ENCODE measurements around the gene PTPRM. TPM values are rescaled to one million over a fixed set of nuclear protein-coding genes. Genes with fewer than 3 reads are reported as not detected.

Gene PTPRM
- total and polyA plus RNA-seq, 4 donors, result 61.1 to 146 (median 87.5) TPM

- 81 to 85% methylated on average over 6 of the region's 6 CpGs for WGBS, 2 donors
- TF ChIP-seq CTCF (IDR thresholded peaks at IDR 0.05; ENCODE audit: control extremely low read depth, extremely low read depth), result no peak
- H3K36me3 ChIP-seq (ENCODE audit: control insufficient read depth in 4 of 4, insufficient read depth in 4 of 4, low read length in 4 of 4), result peaks cover 0 to 2% (median 0%) of the 10 kb centered on the region in 4 donors
- H3K9ac ChIP-seq (ENCODE audit: insufficient read depth in 1 of 2, low read length in 2 of 2), result no peak overlapping the region
- H3K27ac ChIP-seq (ENCODE audit: low read depth in 1 of 2, low read length in 1 of 2), result no peak overlapping the region
- H3K27me3 ChIP-seq (ENCODE audit: control insufficient read depth in 3 of 3, insufficient read depth in 3 of 3, low read length in 2 of 3), result no peaks in the 10 kb centered on the region
- DNase-seq (no peak), ATAC-seq (ENCODE audit: insufficient read depth, low FRiP score) (no peak)
- peaks cover 0 to 3% (median 0%) of the 10 kb centered on the region in 5 donors for H3K4me1 ChIP-seq (ENCODE audit: control insufficient read depth in 5 of 5, insufficient read depth in 5 of 5, low read length in 5 of 5)
- H3K4me3 ChIP-seq, result no peak overlapping the region
- no peaks in the 10 kb centered on the region for H3K9me3 ChIP-seq (ENCODE audit: control insufficient read depth in 4 of 4, insufficient read depth in 3 of 4, low read length in 3 of 4)
Observed at GRCh38 chr18:8358033-8358765, 791.1 kb downstream of the PTPRM start.

DNA sequence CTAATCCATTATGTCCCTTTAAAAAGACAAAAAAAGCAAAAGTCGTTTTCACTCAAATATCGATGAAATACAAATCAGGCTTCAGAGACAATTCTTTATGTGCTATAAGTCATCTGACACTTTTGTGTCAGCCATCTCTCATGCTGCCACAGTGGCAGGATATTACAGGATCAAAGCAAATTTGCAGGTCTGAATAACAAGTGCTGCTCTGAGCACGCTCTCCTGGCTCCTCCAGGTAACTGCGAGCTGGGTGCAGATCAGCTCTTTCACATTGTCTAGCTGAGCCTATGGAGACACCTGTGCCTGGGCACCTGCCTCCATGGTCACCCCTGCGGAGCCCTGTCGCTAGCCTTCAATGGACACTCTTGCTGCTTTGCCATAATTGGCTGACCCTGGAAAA, 792.0 kb downstream of the PTPRM start:
- no peak overlapping the region for H3K27ac ChIP-seq (ENCODE audit: low read depth in 1 of 2, low read length in 1 of 2)
- WGBS, 2 donors, result 93% methylated on average over 6 of the region's 6 CpGs
- no peak for DNase-seq
- peaks cover 0 to 2% (median 0%) of the 10 kb centered on the region in 4 donors for H3K36me3 ChIP-seq (ENCODE audit: control insufficient read depth in 4 of 4, insufficient read depth in 4 of 4, low read length in 4 of 4)
- ATAC-seq (ENCODE audit: insufficient read depth, low FRiP score), result no peak
- no peaks in the 10 kb centered on the region for H3K9me3 ChIP-seq (ENCODE audit: control insufficient read depth in 4 of 4, insufficient read depth in 3 of 4, low read length in 3 of 4)
- no peaks in the 10 kb centered on the region for H3K4me1 ChIP-seq (ENCODE audit: control insufficient read depth in 5 of 5, insufficient read depth in 5 of 5, low read length in 5 of 5)
- no peaks in the 10 kb centered on the region for H3K27me3 ChIP-seq (ENCODE audit: control insufficient read depth in 3 of 3, insufficient read depth in 3 of 3, low read length in 2 of 3)
- no peak overlapping the region for H3K9ac ChIP-seq (ENCODE audit: insufficient read depth in 1 of 2, low read length in 2 of 2)
- no peak for TF ChIP-seq CTCF (IDR thresholded peaks at IDR 0.05; ENCODE audit: control extremely low read depth, extremely low read depth)
- no peak overlapping the region for H3K4me3 ChIP-seq

GRCh38 chr18:8359481-8359880, 792.4 kb downstream of the PTPRM start:
- Histone ChIP-seq H3K9ac (ENCODE audit: insufficient read depth in 1 of 2, low read length in 2 of 2) (no peak overlapping the region), H3K4me3 (no peak overlapping the region), H3K4me1 (ENCODE audit: control insufficient read depth in 5 of 5, insufficient read depth in 5 of 5, low read length in 5 of 5) (no peaks in the 10 kb centered on the region), H3K9me3 (ENCODE audit: control insufficient read depth in 4 of 4, insufficient read depth in 3 of 4, low read length in 3 of 4) (no peaks in the 10 kb centered on the region), H3K27ac (ENCODE audit: low read depth in 1 of 2, low read length in 1 of 2) (no peak overlapping the region), H3K27me3 (ENCODE audit: control insufficient read depth in 3 of 3, insufficient read depth in 3 of 3, low read length in 2 of 3) (no peaks in the 10 kb centered on the region), H3K36me3 (ENCODE audit: control insufficient read depth in 4 of 4, insufficient read depth in 4 of 4, low read length in 4 of 4) (peaks cover 0 to 2% (median 0%) of the 10 kb centered on the region in 4 donors)
- 95 to 97% methylated on average over 8 of the region's 8 CpGs for WGBS, 2 donors
- ATAC-seq (ENCODE audit: insufficient read depth, low FRiP score), result no peak
- no peak for TF ChIP-seq CTCF (IDR thresholded peaks at IDR 0.05; ENCODE audit: control extremely low read depth, extremely low read depth)
- no peak for DNase-seq

Measured in lung (tissue), 12 donors.